ENCODE results near the gene SPATA31C2. TPM values are rescaled to one million over a fixed set of nuclear protein-coding genes. Genes with fewer than 3 reads are reported as not detected.
"Not testable (repeated sequence)": the region's sequence is repeated elsewhere in the genome, so short reads cannot be mapped to it uniquely, and the experiment has no call there.

The SPATA31C2 gene
- total RNA-seq, 1 donor from 2014 or later = not detected

- H3K27me3 Mint-ChIP-seq = peaks cover 8% of the 10 kb centered on the region
- no peak overlapping the region for H3K4me3 Mint-ChIP-seq
- ATAC-seq (ENCODE audit: low read depth) (no peak), DNase-seq (no peak)
- H3K36me3 Mint-ChIP-seq (ENCODE audit: low read depth) = no peaks in the 10 kb centered on the region
- TF ChIP-seq, protein P1, sequence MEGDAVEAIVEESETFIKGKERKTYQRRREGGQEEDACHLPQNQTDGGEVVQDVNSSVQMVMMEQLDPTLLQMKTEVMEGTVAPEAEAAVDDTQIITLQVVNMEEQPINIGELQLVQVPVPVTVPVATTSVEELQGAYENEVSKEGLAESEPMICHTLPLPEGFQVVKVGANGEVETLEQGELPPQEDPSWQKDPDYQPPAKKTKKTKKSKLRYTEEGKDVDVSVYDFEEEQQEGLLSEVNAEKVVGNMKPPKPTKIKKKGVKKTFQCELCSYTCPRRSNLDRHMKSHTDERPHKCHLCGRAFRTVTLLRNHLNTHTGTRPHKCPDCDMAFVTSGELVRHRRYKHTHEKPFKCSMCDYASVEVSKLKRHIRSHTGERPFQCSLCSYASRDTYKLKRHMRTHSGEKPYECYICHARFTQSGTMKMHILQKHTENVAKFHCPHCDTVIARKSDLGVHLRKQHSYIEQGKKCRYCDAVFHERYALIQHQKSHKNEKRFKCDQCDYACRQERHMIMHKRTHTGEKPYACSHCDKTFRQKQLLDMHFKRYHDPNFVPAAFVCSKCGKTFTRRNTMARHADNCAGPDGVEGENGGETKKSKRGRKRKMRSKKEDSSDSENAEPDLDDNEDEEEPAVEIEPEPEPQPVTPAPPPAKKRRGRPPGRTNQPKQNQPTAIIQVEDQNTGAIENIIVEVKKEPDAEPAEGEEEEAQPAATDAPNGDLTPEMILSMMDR (IDR thresholded peaks at IDR 0.05) = no peak
- ChIA-PET CTCF (no interaction called here), POLR2A (no interaction called here)
- peaks cover 8% of the 10 kb centered on the region for H3K9me3 Mint-ChIP-seq
- no peaks in the 10 kb centered on the region for H3K4me1 Mint-ChIP-seq
- H3K27ac Mint-ChIP-seq = no peak overlapping the region
- intact Hi-C loops (cut with micrococcal nuclease) = no loop called here
These were observed 26.6 kb upstream of the SPATA31C2 start for GRCh38 chr9:88164850-88165249.

DNA sequence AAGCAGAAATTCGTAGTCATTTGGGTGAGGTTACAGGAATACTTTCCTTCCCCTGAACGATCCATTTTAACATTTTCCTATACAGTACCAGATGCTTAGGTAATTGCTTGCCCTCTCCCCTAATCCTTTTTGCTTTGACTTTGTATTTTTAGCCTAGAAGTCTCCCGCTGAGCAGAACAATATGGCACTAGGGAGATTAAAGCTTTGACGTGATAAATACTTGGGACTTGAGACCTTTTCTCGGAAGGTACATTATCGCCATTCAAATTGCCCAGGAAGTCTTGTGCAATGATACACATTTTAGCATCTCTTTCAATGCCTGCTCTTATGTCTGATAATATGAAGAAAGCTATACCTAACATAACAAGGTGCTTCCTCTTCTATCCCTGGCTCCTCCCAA is 22.9 kb upstream of the SPATA31C2 start:
- Mint-ChIP-seq H3K27me3 (peaks cover 10% of the 10 kb centered on the region), H3K9me3 (peaks cover 6% of the 10 kb centered on the region), H3K27ac (no peak overlapping the region), H3K4me3 (no peak overlapping the region), H3K4me1 (no peaks in the 10 kb centered on the region), H3K36me3 (ENCODE audit: low read depth) (no peaks in the 10 kb centered on the region)
- intact Hi-C loops (cut with micrococcal nuclease) = no loop called here
- ChIA-PET POLR2A (no interaction called here), CTCF (no interaction called here)
- TF ChIP-seq, protein P1 (IDR thresholded peaks at IDR 0.05) = no peak
- ATAC-seq (ENCODE audit: low read depth) = no peak
- DNase-seq = no peak

DNA sequence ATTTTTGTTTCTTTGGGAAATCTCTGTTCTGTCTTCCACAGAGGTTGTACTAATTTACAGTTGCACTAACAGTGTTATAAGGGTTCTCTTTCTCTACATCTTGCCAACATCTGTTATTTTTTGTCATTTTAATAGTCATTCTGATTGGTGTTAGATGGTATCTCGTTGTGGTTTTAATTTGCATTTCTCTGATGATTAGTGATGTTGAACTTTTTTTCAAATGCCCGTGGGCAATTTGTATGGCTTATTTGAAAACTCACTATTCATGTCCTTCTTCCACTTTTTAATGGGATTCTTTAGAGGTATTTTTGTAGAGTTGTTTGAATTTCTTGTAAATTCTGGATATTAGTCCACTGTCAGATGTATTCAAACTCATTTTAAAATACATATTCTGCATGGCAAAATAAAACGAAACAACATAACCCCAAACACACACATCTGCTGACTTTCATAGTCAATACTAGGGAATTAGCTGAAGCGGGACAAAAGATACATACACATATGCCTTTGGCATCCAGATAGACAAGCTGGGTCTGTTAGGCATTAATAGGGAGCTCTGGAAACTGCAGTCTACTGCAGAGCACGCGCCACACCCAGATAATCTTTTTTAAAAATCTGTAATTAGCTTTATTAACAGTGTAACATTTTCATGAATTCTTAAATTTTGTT is 5.8 kb upstream of the SPATA31C2 start:
- H3K4me1 Mint-ChIP-seq = no peaks in the 10 kb centered on the region
- no peak for DNase-seq
- no peak for ATAC-seq (ENCODE audit: low read depth)
- TF ChIP-seq, protein P1 (IDR thresholded peaks at IDR 0.05) = no peak
- H3K27me3 Mint-ChIP-seq = peaks cover 2% of the 10 kb centered on the region
- ChIA-PET POLR2A (no interaction called here), CTCF (no interaction called here)
- no peaks in the 10 kb centered on the region for H3K36me3 Mint-ChIP-seq (ENCODE audit: low read depth)
- H3K9me3 Mint-ChIP-seq = peaks cover 4% of the 10 kb centered on the region
- no peak overlapping the region for H3K4me3 Mint-ChIP-seq
- H3K27ac Mint-ChIP-seq = no peak overlapping the region
- intact Hi-C loops (cut with micrococcal nuclease) = no loop called here

DNA sequence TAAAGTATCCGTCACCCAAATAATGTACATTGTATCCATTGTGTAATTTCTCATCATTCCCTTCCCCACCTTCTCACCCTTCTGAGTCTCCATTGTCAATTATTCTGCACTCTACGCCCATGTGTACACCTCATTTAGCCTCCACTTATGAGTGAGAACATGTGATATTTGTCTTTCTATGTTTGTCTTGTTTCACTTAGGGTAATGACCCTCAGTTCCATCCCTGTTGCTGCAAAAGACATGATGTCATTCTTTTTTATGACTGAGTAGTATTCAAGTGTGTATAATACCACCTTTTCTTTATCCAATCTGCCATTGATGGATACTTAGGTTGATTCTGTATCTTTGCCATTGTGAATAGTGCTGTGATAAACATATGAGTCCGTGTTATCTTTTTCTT is 4.9 kb upstream of the SPATA31C2 start:
- Mint-ChIP-seq H3K4me1 (no peaks in the 10 kb centered on the region), H3K4me3 (no peak overlapping the region), H3K36me3 (ENCODE audit: low read depth) (no peaks in the 10 kb centered on the region), H3K27ac (no peak overlapping the region), H3K9me3 (peaks cover 4% of the 10 kb centered on the region), H3K27me3 (peaks cover 2% of the 10 kb centered on the region)
- DNase-seq = no peak
- CTCF ChIA-PET = no interaction called here
- TF ChIP-seq, protein P1 (IDR thresholded peaks at IDR 0.05) = no peak
- intact Hi-C loops (cut with micrococcal nuclease) = no loop called here
- ATAC-seq (ENCODE audit: low read depth) = no peak
- POLR2A ChIA-PET = no interaction called here

DNA sequence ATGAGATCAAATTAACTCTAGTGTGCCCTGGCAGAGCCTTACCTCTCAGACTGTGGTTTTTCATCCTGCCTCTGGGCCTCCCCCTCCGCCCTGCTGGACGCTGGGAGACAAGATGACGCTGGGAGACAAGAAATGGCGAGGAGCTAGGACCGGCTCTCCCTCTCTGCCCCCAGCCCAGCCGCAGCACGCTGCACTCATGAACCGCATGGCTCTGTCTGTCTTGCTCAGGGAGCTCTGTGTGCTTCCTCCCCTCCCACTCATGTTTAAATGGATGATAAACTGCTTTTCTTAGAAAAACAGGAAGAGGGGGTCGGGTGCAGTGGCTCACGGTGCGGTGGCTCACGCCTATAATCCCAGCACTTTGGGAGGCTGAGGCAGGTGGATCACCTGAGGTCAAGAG is 4.7 kb downstream of the SPATA31C2 start:
- H3K4me3 Mint-ChIP-seq; intact Hi-C loops (cut with micrococcal nuclease); H3K4me1 Mint-ChIP-seq; DNase-seq; H3K27ac Mint-ChIP-seq; H3K9me3 Mint-ChIP-seq; CTCF ChIA-PET; ATAC-seq (ENCODE audit: low read depth); H3K27me3 Mint-ChIP-seq; POLR2A ChIA-PET; H3K36me3 Mint-ChIP-seq (ENCODE audit: low read depth): not testable (repeated sequence)

DNA sequence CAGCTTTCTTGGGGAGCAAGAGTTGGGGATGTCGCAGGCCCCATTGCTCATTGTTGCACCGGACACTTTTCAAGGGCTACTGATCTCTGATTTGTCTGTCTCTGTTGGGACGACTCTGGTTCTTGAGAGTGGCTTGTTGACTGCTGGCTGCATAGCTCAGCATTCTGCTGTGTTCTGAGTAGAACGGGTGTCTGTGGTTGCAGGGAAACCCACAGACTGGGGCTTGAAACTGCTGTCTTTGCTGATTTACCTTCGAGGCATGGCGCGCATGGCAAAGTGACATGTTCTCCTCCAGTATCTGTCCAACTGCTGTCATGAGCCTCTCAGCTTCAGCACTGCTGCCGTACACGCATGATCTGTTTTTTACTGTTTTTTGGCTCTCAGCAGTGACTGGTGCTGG is 8.7 kb downstream of the SPATA31C2 start:
- intact Hi-C loops (cut with micrococcal nuclease); H3K27me3 Mint-ChIP-seq; H3K4me3 Mint-ChIP-seq; H3K9me3 Mint-ChIP-seq; DNase-seq; ATAC-seq (ENCODE audit: low read depth); CTCF ChIA-PET; H3K36me3 Mint-ChIP-seq (ENCODE audit: low read depth); H3K27ac Mint-ChIP-seq; H3K4me1 Mint-ChIP-seq; POLR2A ChIA-PET: not testable (repeated sequence)

DNA sequence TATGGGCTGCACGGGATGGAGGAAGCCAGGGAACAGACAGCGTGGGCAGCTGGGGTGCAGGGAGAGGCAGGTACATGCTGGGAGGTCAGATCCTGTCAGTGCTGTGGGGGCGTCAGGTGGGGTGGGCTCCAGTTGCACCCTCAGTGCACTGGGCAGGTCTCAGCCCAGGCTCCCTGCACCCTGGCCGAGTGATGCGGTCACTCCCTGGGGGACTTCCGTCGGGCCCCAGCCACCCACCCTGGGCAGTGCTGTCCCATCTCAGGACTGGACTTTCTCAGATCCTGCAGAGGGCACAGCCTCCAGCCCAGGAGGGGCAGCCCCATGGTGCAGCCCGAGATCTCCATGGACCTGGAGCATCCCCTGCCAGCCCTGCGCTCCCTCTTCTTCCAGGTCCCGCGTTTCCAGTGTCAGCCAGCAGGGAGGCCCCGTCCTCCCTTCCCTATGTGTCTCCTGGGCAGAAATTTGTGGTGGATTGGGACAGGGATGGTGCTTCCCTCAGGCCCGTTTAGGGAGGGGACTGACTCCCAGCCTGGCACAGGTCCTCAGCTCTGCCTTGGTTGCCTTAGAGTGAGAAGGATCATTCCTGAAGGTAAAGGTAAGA is 10.5 kb downstream of the SPATA31C2 start:
- H3K36me3 Mint-ChIP-seq (ENCODE audit: low read depth); H3K4me3 Mint-ChIP-seq; DNase-seq; H3K4me1 Mint-ChIP-seq; H3K9me3 Mint-ChIP-seq; intact Hi-C loops (cut with micrococcal nuclease); H3K27me3 Mint-ChIP-seq; ATAC-seq (ENCODE audit: low read depth); H3K27ac Mint-ChIP-seq; POLR2A ChIA-PET: not testable (repeated sequence)
- CTCF ChIA-PET = interaction anchor here (0.6 kb wide), 1 partner anchor 734 kb away, joined by 3 read pairs; no protein-coding TSS in a partner anchor

GRCh38 chr9:88123413-88123812 is 14.9 kb downstream of the SPATA31C2 start:
- CTCF ChIA-PET; H3K4me1 Mint-ChIP-seq; POLR2A ChIA-PET; ATAC-seq (ENCODE audit: low read depth); H3K27me3 Mint-ChIP-seq; H3K9me3 Mint-ChIP-seq; H3K4me3 Mint-ChIP-seq; H3K36me3 Mint-ChIP-seq (ENCODE audit: low read depth); intact Hi-C loops (cut with micrococcal nuclease); DNase-seq; H3K27ac Mint-ChIP-seq: not testable (repeated sequence)

GRCh38 chr9:88118121-88118520 is 20.2 kb downstream of the SPATA31C2 start:
- POLR2A ChIA-PET; DNase-seq; CTCF ChIA-PET; intact Hi-C loops (cut with micrococcal nuclease); H3K9me3 Mint-ChIP-seq; H3K36me3 Mint-ChIP-seq (ENCODE audit: low read depth); H3K27me3 Mint-ChIP-seq; H3K4me3 Mint-ChIP-seq; ATAC-seq (ENCODE audit: low read depth); H3K4me1 Mint-ChIP-seq; H3K27ac Mint-ChIP-seq: not testable (repeated sequence)
